Loucy (cell line): Measurements from ENCODE around the gene POLR2J.

Source experiments
- H2AFZ ChIP-seq: fragments of 200-600 bp; sonication (generic); 2 replicates; pipeline ENCODE4 v1.6.0; 2016; ENCODE audit warnings: antibody characterized with exemption, mild to moderate bottlenecking, low read length, moderate library complexity
- H3F3A ChIP-seq: fragments of 200-600 bp; 2 replicates; pipeline ENCODE4 v1.6.0; 2016; ENCODE audit warnings: antibody characterized with exemption, low read depth, mild to moderate bottlenecking
- H3K27me3 ChIP-seq: fragments of 200-600 bp; sonication (generic); 2 replicates; pipeline ENCODE4 v1.6.1; 2014; ENCODE audit warnings: low read length, mild to moderate bottlenecking; ENCODE audit not compliant: insufficient read depth, poor library complexity, severe bottlenecking
- H3K36me3 ChIP-seq: fragments of 200-600 bp; sonication (generic); 2 replicates; pipeline ENCODE4 v1.6.1; 2016; ENCODE audit warnings: low read length; ENCODE audit not compliant: insufficient read depth
- H3K4me1 ChIP-seq: fragments of 200-600 bp; sonication (generic); 2 replicates; pipeline ENCODE4 v1.5.1; 2014; ENCODE audit warnings: low read length, mild to moderate bottlenecking; ENCODE audit not compliant: insufficient read depth, poor library complexity, severe bottlenecking
- H3K4me2 ChIP-seq: fragments of 200-600 bp; sonication (generic); 2 replicates; pipeline ENCODE4 v1.6.0; 2014; ENCODE audit warnings: antibody characterized with exemption, low read length, low read depth, mild to moderate bottlenecking; ENCODE audit not compliant: poor library complexity, severe bottlenecking
- H3K4me3 ChIP-seq: fragments of 200-600 bp; sonication (generic); 2 replicates; pipeline ENCODE4 v1.5.1; 2014; ENCODE audit warnings: low read length, mild to moderate bottlenecking, mixed read lengths; ENCODE audit not compliant: poor library complexity, severe bottlenecking
- H3K79me2 ChIP-seq: fragments of 200-600 bp; sonication (generic); 2 replicates; pipeline ENCODE4 v1.6.1; 2014; ENCODE audit warnings: low read length; ENCODE audit not compliant: insufficient read depth
- H3K9ac ChIP-seq: fragments of 200-600 bp; sonication (generic); 2 replicates; pipeline ENCODE4 v1.6.0; 2014; ENCODE audit warnings: mild to moderate bottlenecking, low read depth, low read length, moderate library complexity; ENCODE audit not compliant: poor library complexity, severe bottlenecking
- H3K9me2 ChIP-seq: fragments of 200-600 bp; sonication (generic); replicated peaks from 2 replicates; pipeline ENCODE4 v1.6.1; 2016; ENCODE audit warnings: low read depth, low read length, mixed read lengths
- H3K9me3 ChIP-seq: fragments of 200-600 bp; sonication (generic); 2 replicates; pipeline ENCODE4 v1.6.1; 2014; ENCODE audit warnings: mild to moderate bottlenecking, antibody characterized with exemption, low read length, low read depth; ENCODE audit not compliant: insufficient read depth
- H4K20me1 ChIP-seq: fragments of 200-600 bp; sonication (generic); 2 replicates; pipeline ENCODE4 v1.6.0; 2014; ENCODE audit warnings: antibody characterized with exemption, low read length, mild to moderate bottlenecking; ENCODE audit not compliant: insufficient read depth, poor library complexity, severe bottlenecking
- EZH2phosphoT487 ChIP-seq: fragments of 200-600 bp; IDR thresholded peaks from 2 replicates; pipeline ENCODE4 v1.6.1; 2018; ENCODE audit warnings: antibody characterized with exemption, mild to moderate bottlenecking, moderate library complexity, borderline replicate concordance
- TF ChIP-seq, protein P1 (sequence below): fragments of 200-600 bp; sonication (generic); conservative IDR thresholded peaks from 2 replicates; pipeline ENCODE4 v1.5.1; 2014; ENCODE audit warnings: mild to moderate bottlenecking, antibody characterized with exemption, low read length

The POLR2J gene

GRCh38 chr7:102449136-102449535 is 29.6 kb downstream of the POLR2J start:
- TF ChIP-seq, protein P1, sequence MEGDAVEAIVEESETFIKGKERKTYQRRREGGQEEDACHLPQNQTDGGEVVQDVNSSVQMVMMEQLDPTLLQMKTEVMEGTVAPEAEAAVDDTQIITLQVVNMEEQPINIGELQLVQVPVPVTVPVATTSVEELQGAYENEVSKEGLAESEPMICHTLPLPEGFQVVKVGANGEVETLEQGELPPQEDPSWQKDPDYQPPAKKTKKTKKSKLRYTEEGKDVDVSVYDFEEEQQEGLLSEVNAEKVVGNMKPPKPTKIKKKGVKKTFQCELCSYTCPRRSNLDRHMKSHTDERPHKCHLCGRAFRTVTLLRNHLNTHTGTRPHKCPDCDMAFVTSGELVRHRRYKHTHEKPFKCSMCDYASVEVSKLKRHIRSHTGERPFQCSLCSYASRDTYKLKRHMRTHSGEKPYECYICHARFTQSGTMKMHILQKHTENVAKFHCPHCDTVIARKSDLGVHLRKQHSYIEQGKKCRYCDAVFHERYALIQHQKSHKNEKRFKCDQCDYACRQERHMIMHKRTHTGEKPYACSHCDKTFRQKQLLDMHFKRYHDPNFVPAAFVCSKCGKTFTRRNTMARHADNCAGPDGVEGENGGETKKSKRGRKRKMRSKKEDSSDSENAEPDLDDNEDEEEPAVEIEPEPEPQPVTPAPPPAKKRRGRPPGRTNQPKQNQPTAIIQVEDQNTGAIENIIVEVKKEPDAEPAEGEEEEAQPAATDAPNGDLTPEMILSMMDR, result no peak
- no peak for TF ChIP-seq EZH2phosphoT487
- Histone ChIP-seq H3K4me3 (no peak overlapping the region), H3K9me2 (no peaks in the 10 kb centered on the region), H3K9me3 (no peaks in the 10 kb centered on the region), H3K9ac (no peak overlapping the region), H4K20me1 (no peaks in the 10 kb centered on the region), H3K4me2 (no peak overlapping the region), H3K79me2 (no peaks in the 10 kb centered on the region), H3K4me1 (no peaks in the 10 kb centered on the region), H2AFZ (no peak overlapping the region), H3F3A (no peaks in the 10 kb centered on the region), H3K36me3 (peaks cover 21% of the 10 kb centered on the region; the same call in 1 of the 2 replicates), H3K27me3 (no peaks in the 10 kb centered on the region)

GRCh38 chr7:102447311-102447710 is 31.4 kb downstream of the POLR2J start:
- Histone ChIP-seq H3K79me2 (no peaks in the 10 kb centered on the region), H3F3A (no peaks in the 10 kb centered on the region), H4K20me1 (no peaks in the 10 kb centered on the region), H2AFZ (no peak overlapping the region), H3K9me2 (no peaks in the 10 kb centered on the region), H3K9me3 (no peaks in the 10 kb centered on the region), H3K36me3 (peaks cover 21% of the 10 kb centered on the region; the same call in 1 of the 2 replicates), H3K27me3 (no peaks in the 10 kb centered on the region), H3K9ac (no peak overlapping the region), H3K4me3 (no peak overlapping the region), H3K4me1 (peaks cover 11% of the 10 kb centered on the region), H3K4me2 (no peak overlapping the region)
- no peak for TF ChIP-seq EZH2phosphoT487
- TF ChIP-seq, protein P1, result no peak

DNA sequence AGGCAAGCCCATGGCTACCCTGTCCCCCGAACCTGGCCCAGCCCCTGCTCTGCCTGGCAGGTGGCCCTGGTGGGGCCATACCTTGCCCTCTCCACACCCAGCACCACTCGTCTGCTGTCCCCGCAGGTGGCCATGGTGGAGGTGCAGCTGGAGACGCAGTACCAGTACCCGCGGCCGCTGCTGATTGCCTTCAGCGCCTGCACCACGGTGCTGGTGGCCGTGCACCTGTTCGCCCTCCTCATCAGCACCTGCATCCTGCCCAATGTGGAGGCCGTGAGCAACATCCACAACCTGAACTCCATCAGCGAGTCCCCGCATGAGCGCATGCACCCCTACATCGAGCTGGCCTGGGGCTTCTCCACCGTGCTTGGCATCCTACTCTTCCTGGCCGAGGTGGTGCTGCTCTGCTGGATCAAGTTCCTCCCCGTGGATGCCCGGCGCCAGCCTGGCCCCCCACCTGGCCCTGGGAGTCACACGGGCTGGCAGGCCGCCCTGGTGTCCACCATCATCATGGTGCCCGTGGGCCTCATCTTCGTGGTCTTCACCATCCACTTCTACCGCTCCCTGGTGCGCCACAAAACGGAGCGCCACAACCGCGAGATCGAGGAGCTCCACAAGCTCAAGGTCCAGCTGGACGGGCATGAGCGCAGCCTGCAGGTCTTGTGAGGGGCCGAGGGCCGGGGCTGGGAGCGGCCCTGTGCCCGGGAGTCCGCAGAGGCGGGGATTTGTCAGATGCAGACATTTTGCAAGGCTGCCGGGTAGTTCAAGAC is 32.1 kb downstream of the POLR2J start:
- no peak overlapping the region for H2AFZ ChIP-seq
- H3K9ac ChIP-seq, result no peak overlapping the region
- H3K9me2 ChIP-seq, result no peaks in the 10 kb centered on the region
- H3K9me3 ChIP-seq, result no peaks in the 10 kb centered on the region
- H3K79me2 ChIP-seq, result no peaks in the 10 kb centered on the region
- no peak overlapping the region for H3K4me2 ChIP-seq
- H3F3A ChIP-seq, result no peaks in the 10 kb centered on the region
- TF ChIP-seq, protein P1, result no peak
- no peak for TF ChIP-seq EZH2phosphoT487
- H3K36me3 ChIP-seq, result peaks cover 21% of the 10 kb centered on the region; the same call in 1 of the 2 replicates
- H3K27me3 ChIP-seq, result no peaks in the 10 kb centered on the region
- no peak overlapping the region for H3K4me3 ChIP-seq
- no peaks in the 10 kb centered on the region for H4K20me1 ChIP-seq
- peaks cover 13% of the 10 kb centered on the region for H3K4me1 ChIP-seq
